SJSA1 (cell line): Measurements from ENCODE around the gene TBC1D22A. TPM values are rescaled to one million over a fixed set of nuclear protein-coding genes. Genes with fewer than 3 reads are reported as not detected.

Source experiments
- DNase-seq, 2 experiments: peaks; one replicate each; pipeline ENCODE4 v3.0.0-alpha.2; 2015 to 2020; ENCODE audit warnings: low spot score in 2 of 2, low read depth in 1 of 2
- H3K27ac ChIP-seq: fragments of 250-450 bp; sonication (Bioruptor Pico); 2 replicates; pipeline ENCODE4 v1.5.1; 2020; ENCODE audit warnings: mild to moderate bottlenecking, moderate library complexity
- H3K27me3 ChIP-seq: fragments of 250-450 bp; sonication (Bioruptor Pico); replicated peaks from 2 replicates; pipeline ENCODE4 v1.5.1; 2020; ENCODE audit warnings: mild to moderate bottlenecking, moderate library complexity
- H3K36me3 ChIP-seq: fragments of 250-450 bp; sonication (Bioruptor Pico); 2 replicates; pipeline ENCODE4 v1.5.1; 2020; ENCODE audit warnings: mild to moderate bottlenecking
- H3K4me1 ChIP-seq: fragments of 250-450 bp; sonication (Bioruptor Pico); replicated peaks from 2 replicates; pipeline ENCODE4 v1.6.1; 2021; ENCODE audit warnings: mild to moderate bottlenecking
- H3K4me3 ChIP-seq: fragments of 250-450 bp; sonication (Bioruptor Pico); 2 replicates; pipeline ENCODE4 v1.5.1; 2020; ENCODE audit warnings: mild to moderate bottlenecking
- H3K9me3 ChIP-seq: fragments of 250-450 bp; sonication (Bioruptor Pico); replicated peaks from 2 replicates; pipeline ENCODE4 v1.5.1; 2020; ENCODE audit warnings: mild to moderate bottlenecking
- total RNA-seq: library from RNA; depleted of rRNA; stranded (reverse); fragments of >200 nt; shearing (Covaris generic); gene quantifications from 2 replicates; pipeline ENCODE4 v1.2.3, GENCODE V29; 2014

The TBC1D22A gene
- total RNA-seq, 1 experiment from 2014 or later = 10.5 TPM

- no peak overlapping the region for H3K27ac ChIP-seq
- peaks cover 19% of the 10 kb centered on the region for H3K4me1 ChIP-seq
- H3K36me3 ChIP-seq = no peaks in the 10 kb centered on the region
- no peaks in the 10 kb centered on the region for H3K27me3 ChIP-seq
- H3K9me3 ChIP-seq = no peaks in the 10 kb centered on the region
- no peak for DNase-seq
- no peak overlapping the region for H3K4me3 ChIP-seq
Observed at GRCh38 chr22:46869329-46869728, 106.9 kb downstream of the TBC1D22A start.

DNA sequence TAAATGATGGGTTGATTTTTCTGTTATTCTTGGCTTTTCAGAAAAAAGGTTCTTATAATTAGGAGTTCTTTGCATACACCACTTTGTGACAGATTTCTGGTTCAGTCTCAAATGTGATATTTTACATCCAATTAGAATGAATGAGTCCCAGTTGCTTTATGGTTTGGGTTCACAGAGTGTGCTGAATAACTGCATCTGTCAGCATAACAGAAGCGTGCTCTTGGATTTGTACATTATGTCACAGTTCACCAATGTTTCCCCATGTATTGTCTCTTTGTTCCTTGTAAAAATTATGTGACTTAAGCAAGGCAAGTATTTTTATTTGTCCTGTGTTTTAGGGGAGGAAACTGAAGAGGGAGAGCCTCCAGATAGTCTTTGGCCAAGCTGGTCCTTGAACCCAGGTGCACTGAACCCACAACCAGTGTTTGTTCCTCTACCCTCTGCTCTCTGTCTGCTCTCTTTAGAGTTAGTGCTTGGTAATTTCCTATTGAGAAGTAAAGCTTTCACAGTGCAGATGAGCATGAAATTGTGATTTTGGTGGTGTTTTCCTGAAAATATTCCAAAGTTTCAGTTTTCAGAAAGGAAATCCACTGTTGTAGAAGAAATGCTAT lies 107.5 kb downstream of the TBC1D22A start:
- Histone ChIP-seq H3K4me1 (peaks cover 19% of the 10 kb centered on the region), H3K27ac (no peak overlapping the region), H3K36me3 (no peaks in the 10 kb centered on the region), H3K27me3 (no peaks in the 10 kb centered on the region), H3K9me3 (no peaks in the 10 kb centered on the region), H3K4me3 (no peak overlapping the region)
- no peak for DNase-seq

GRCh38 chr22:46871826-46872225 lies 109.4 kb downstream of the TBC1D22A start:
- no peak overlapping the region for H3K4me3 ChIP-seq
- H3K9me3 ChIP-seq = no peaks in the 10 kb centered on the region
- H3K27me3 ChIP-seq = no peaks in the 10 kb centered on the region
- no peak for DNase-seq
- H3K4me1 ChIP-seq = peaks cover 13% of the 10 kb centered on the region
- no peaks in the 10 kb centered on the region for H3K36me3 ChIP-seq
- H3K27ac ChIP-seq = no peak overlapping the region

GRCh38 chr22:46875089-46875488 lies 112.6 kb downstream of the TBC1D22A start:
- Histone ChIP-seq H3K9me3 (no peaks in the 10 kb centered on the region), H3K27ac (no peak overlapping the region), H3K4me1 (no peaks in the 10 kb centered on the region), H3K27me3 (no peaks in the 10 kb centered on the region), H3K4me3 (no peak overlapping the region), H3K36me3 (no peaks in the 10 kb centered on the region)
- DNase-seq = no peak

DNA sequence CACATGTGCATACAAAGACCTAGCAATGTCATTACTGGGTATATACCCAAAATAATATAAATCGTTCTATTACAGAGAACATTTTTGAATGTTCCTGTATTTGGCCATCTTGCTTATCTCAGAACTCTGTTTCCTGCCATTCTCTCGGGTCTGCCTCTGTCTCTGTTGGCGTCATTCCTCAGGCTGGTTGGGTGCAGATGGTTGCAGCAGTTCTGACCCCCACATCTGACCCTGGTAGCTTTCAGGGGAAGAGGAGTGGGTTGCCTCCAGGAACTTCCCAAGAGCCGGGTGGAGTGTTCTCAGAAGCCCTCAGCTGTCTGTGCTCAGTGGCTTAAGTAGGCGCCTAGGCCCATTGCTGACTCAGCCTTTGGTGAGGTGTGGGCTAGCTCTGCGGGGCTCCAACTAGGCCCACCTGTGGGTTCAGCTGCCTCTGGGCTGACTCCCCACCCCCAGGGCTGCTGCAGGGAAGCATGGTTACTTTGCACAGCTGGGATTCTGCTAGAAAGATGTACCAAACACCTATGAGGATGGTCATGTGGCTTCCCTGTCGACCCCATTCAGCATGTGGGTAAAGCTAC lies 114.0 kb downstream of the TBC1D22A start:
- DNase-seq = no peak
- H3K9me3 ChIP-seq = no peaks in the 10 kb centered on the region

GRCh38 chr22:46878191-46878948 lies 115.9 kb downstream of the TBC1D22A start:
- Histone ChIP-seq H3K4me1 (no peaks in the 10 kb centered on the region), H3K27me3 (no peaks in the 10 kb centered on the region), H3K27ac (no peak overlapping the region), H3K4me3 (no peak overlapping the region), H3K36me3 (no peaks in the 10 kb centered on the region), H3K9me3 (no peaks in the 10 kb centered on the region)
- DNase-seq = no peak

More for the DNA sequence above, 114.0 kb downstream of the TBC1D22A start:
- no peak overlapping the region for H3K4me3 ChIP-seq
- no peaks in the 10 kb centered on the region for H3K4me1 ChIP-seq
- H3K27me3 ChIP-seq = no peaks in the 10 kb centered on the region
- no peak overlapping the region for H3K27ac ChIP-seq
- no peaks in the 10 kb centered on the region for H3K36me3 ChIP-seq

DNA sequence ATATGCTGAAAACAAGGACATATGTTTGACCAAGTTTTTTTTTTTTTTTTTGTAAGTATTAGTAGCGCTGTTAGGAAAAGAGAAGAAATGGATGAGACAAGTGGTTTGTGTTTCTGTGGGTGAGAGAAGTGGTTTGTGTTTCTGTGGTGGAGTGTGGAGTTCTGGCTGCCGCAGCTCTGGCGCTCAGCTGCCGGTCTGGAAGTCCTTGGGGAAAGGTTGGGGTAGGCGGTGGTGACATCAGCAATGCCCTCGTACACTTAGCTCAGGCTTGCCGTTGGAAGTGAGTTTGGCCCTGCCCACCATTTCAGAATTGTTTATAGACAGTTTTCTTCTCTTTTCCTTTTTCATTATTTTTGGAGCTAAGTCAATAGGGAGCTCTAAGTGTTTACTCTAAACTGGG lies 116.6 kb downstream of the TBC1D22A start:
- H3K27ac ChIP-seq = no peak overlapping the region
- H3K4me1 ChIP-seq = no peaks in the 10 kb centered on the region
- no peak overlapping the region for H3K4me3 ChIP-seq
- DNase-seq = no peak
- H3K27me3 ChIP-seq = no peaks in the 10 kb centered on the region
- no peaks in the 10 kb centered on the region for H3K36me3 ChIP-seq
- H3K9me3 ChIP-seq = no peaks in the 10 kb centered on the region

DNA sequence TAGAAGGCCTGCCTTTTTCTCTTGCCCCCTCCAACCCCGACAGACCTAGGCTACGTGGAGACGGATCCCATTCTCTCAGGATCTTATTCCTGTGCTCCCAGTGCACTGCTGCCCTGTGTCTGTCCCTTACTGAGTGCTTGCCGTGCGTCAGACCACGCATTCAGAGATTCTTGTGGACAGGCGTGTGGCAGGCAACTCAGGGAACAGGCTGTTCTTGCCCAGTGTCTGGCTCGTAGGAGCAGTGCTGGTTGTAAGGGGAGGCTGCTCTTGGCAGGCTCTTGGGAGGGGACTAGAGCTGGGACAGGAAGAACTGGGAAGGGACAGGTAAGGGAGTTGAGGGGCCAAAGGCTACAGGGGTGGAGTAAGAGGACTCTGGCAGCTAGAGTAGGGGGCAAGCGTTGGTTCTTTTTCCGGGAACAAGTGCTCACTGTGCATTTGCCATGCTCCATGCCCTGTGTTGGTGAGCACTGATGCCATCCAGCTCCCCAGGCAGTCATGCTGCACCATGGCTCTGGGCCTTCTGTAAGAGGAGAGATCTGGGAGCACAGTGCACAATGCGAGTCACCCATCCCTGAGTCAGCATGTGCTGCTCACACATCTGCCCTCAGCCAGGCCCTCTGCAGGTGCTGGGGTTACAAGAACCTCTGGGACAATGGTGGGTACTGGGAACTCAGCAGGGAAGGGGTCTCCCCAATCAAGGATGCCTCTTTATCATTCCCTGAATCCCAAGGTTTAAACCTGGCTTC lies 119.1 kb downstream of the TBC1D22A start:
- Histone ChIP-seq H3K4me1 (no peaks in the 10 kb centered on the region), H3K27me3 (no peaks in the 10 kb centered on the region), H3K9me3 (no peaks in the 10 kb centered on the region), H3K4me3 (no peak overlapping the region), H3K36me3 (no peaks in the 10 kb centered on the region), H3K27ac (no peak overlapping the region)
- DNase-seq = no peak

DNA sequence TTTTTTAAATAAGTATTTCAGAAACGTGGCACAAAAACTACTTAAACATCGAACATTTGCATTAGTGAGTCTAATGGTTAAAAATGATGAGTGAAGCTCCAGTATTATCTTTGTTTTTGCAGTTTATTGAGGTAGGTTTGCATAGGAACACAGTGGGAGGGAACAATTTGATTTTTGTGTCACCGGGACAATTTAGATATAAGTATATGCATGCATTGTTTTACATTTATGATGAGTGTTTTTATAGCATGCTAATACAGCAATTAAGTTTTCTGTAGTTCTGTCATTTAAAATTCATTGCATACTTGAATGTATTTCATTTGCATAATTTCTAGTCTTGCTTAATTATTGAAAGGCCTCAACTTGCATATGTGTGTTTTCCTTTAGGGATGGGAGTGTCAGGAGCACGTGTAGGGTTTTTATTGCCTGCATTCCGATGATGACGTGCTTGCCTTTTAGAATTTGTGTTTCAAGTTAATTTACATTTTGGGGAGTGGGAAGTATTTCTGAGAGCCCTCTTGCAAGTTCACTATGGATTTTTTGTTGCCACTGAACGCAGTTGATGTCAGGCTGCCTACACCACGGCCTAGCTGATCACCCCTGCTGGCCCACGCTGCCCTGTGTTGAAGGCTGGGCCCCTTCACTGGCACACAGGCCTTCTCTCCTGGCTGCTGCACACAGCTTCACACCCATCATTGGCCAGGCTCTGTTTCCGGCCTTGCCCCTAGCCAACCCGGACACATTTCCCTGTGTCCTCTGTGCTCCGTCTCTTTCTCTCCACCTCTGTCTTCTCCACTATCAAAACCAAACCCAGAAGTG lies 120.9 kb downstream of the TBC1D22A start:
- Histone ChIP-seq H3K27ac (no peak overlapping the region), H3K9me3 (no peaks in the 10 kb centered on the region), H3K36me3 (no peaks in the 10 kb centered on the region), H3K4me3 (no peak overlapping the region), H3K27me3 (no peaks in the 10 kb centered on the region), H3K4me1 (no peaks in the 10 kb centered on the region)
- DNase-seq = no peak

- Histone ChIP-seq H3K36me3 (no peaks in the 10 kb centered on the region), H3K4me1 (no peaks in the 10 kb centered on the region), H3K9me3 (no peaks in the 10 kb centered on the region), H3K27me3 (no peaks in the 10 kb centered on the region), H3K4me3 (no peak overlapping the region), H3K27ac (no peak overlapping the region)
- no peak for DNase-seq
Observed at GRCh38 chr22:46884365-46884764, 121.9 kb downstream of the TBC1D22A start.

GRCh38 chr22:46887978-46888377 lies 125.5 kb downstream of the TBC1D22A start:
- no peaks in the 10 kb centered on the region for H3K27me3 ChIP-seq
- H3K4me1 ChIP-seq = no peaks in the 10 kb centered on the region
- H3K9me3 ChIP-seq = no peaks in the 10 kb centered on the region
- no peak overlapping the region for H3K4me3 ChIP-seq
- no peak overlapping the region for H3K27ac ChIP-seq
- no peaks in the 10 kb centered on the region for H3K36me3 ChIP-seq
- DNase-seq = no peak

DNA sequence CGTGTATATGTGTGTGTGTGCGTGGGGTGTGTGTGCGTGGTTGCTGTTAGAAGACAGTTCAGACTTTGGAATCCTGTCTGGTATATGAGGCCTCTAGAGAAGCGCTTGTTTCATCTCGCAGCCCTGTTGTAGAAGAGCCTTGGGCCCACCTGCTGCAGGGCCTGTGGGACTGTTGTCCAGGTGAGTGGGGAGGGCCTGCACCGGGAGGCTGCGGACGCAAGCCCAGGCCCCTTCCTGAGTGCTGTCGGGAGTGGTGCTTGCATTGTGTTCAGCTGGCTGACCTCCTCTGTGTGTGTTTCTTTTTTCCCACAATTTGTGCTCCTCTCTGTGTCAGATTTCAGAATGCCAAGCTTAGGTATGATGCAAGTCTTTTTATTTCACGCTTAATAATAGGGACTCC lies 128.4 kb downstream of the TBC1D22A start:
- no peak for DNase-seq
- Histone ChIP-seq H3K27me3 (no peaks in the 10 kb centered on the region), H3K36me3 (no peaks in the 10 kb centered on the region), H3K4me1 (no peaks in the 10 kb centered on the region), H3K9me3 (no peaks in the 10 kb centered on the region), H3K27ac (no peak overlapping the region), H3K4me3 (no peak overlapping the region)

DNA sequence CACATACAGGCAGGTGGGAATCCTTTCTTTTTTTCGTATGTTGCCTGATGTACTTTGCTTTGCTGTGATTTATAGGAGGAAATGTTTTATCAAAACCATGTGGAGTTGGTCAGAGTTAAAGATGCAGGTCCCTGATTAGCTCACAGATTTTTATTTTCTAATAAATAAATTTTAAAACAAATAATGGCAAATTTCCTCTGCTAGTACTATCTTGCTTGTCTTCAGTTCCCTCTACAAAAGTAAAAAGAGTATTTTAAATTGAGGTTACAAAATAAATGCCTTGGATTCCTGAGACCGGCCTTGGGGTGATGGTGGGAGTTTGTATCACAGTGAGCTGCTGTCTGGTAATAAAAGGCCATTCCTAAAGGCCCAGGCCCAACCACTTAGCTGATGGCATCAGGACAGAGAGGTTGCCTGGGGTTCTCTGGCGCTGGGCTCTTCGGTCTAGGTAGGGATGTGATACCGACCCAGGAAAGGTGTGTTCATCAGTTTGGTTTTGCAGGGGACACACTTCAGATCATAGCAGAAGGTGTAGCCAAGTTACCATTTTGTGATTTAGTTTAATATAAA lies 129.0 kb downstream of the TBC1D22A start:
- DNase-seq = no peak
- H3K4me3 ChIP-seq = no peak overlapping the region
- H3K36me3 ChIP-seq = no peaks in the 10 kb centered on the region
- no peaks in the 10 kb centered on the region for H3K9me3 ChIP-seq
- no peaks in the 10 kb centered on the region for H3K4me1 ChIP-seq
- H3K27me3 ChIP-seq = no peaks in the 10 kb centered on the region
- no peak overlapping the region for H3K27ac ChIP-seq
